Thoracic aorta (tissue), 2 donors: ENCODE results near the gene SPATA13. TPM values are rescaled to one million over a fixed set of nuclear protein-coding genes. Genes with fewer than 3 reads are reported as not detected.

ENCODE experiments used
- ATAC-seq: fragments of 150-250 bp; one replicate; pipeline ENCODE4 v1.8.0; 2017; ENCODE audit warnings: low read depth; ENCODE audit not compliant: insufficient number of reproducible peaks, low FRiP score
- DNase-seq: peaks from one replicate; pipeline ENCODE4 v3.0.0-alpha.2; 2020; ENCODE audit warnings: low spot score
- H3K27ac ChIP-seq, 2 donors: fragments of 200-600 bp; sonication (generic); 1 replicate in 1 of 2; 2 replicates in 1 of 2; pipeline ENCODE4 v1.5.1; 2016; ENCODE audit warnings: mild to moderate bottlenecking in 2 of 2, moderate library complexity in 2 of 2
- H3K27me3 ChIP-seq: fragments of 200-600 bp; sonication (generic); replicated peaks from 2 replicates; pipeline ENCODE4 v1.6.0; 2016; ENCODE audit warnings: mild to moderate bottlenecking; ENCODE audit not compliant: insufficient read depth
- H3K36me3 ChIP-seq: fragments of 200-600 bp; sonication (generic); one replicate; pipeline ENCODE4 v1.5.1; 2016
- H3K4me1 ChIP-seq, 2 donors: fragments of 200-600 bp; sonication (generic); 1 replicate in 1 of 2; 2 replicates in 1 of 2; pipeline versions ENCODE4 v1.5.1 to v1.6.0; 2016; ENCODE audit warnings: low read depth in 2 of 2, mild to moderate bottlenecking in 1 of 2; ENCODE audit not compliant: control insufficient read depth in 1 of 2
- H3K4me3 ChIP-seq: fragments of 200-600 bp; sonication (generic); 2 replicates; pipeline ENCODE4 v1.5.1; 2016; ENCODE audit warnings: mild to moderate bottlenecking
- H3K9me3 ChIP-seq: fragments of 200-600 bp; sonication (generic); 2 replicates; pipeline ENCODE4 v1.5.1; 2016
- CTCF ChIP-seq: fragments of 200-600 bp; sonication (generic); IDR thresholded peaks from one replicate; pipeline ENCODE4 v1.5.1; 2019; ENCODE audit warnings: antibody characterized with exemption
- total RNA-seq, 2 donors: library from RNA; depleted of rRNA; stranded (reverse); fragments of >200 nt; gene quantifications; one replicate each; pipeline versions ENCODE4 v1.1.0 to v1.2.3, GENCODE V29; 2016

SPATA13 gene
- total RNA-seq, 2 donors from 2014 or later = 14.5 to 33.4 TPM

- no peak for TF ChIP-seq CTCF
- ATAC-seq (no peak), DNase-seq (no peak)
- H3K4me1 ChIP-seq = no peaks in the 10 kb centered on the region
- no peak overlapping the region for H3K27ac ChIP-seq
- H3K9me3 ChIP-seq = no peaks in the 10 kb centered on the region
- H3K27me3 ChIP-seq = no peaks in the 10 kb centered on the region
- H3K36me3 ChIP-seq = no peaks in the 10 kb centered on the region
- no peak overlapping the region for H3K4me3 ChIP-seq
Measured at GRCh38 chr13:24133021-24133795, 27.3 kb upstream of the SPATA13 start.

- no peak overlapping the region for H3K4me3 ChIP-seq
- DNase-seq (no peak), ATAC-seq (no peak)
- no peaks in the 10 kb centered on the region for H3K4me1 ChIP-seq
- H3K27ac ChIP-seq = no peak overlapping the region
- no peak for TF ChIP-seq CTCF
- H3K36me3 ChIP-seq = no peaks in the 10 kb centered on the region
- no peaks in the 10 kb centered on the region for H3K27me3 ChIP-seq
- H3K9me3 ChIP-seq = no peaks in the 10 kb centered on the region
Measured at GRCh38 chr13:24134231-24134630, 26.3 kb upstream of the SPATA13 start.

- DNase-seq (no peak), ATAC-seq (no peak)
- Histone ChIP-seq H3K27ac (no peak overlapping the region), H3K36me3 (no peaks in the 10 kb centered on the region), H3K27me3 (no peaks in the 10 kb centered on the region), H3K4me3 (no peak overlapping the region), H3K4me1 (no peaks in the 10 kb centered on the region), H3K9me3 (no peaks in the 10 kb centered on the region)
- TF ChIP-seq CTCF = no peak
Measured at GRCh38 chr13:24134757-24135156, 25.8 kb upstream of the SPATA13 start.

- Histone ChIP-seq H3K27me3 (no peaks in the 10 kb centered on the region), H3K4me1 (no peaks in the 10 kb centered on the region), H3K27ac (no peak overlapping the region), H3K4me3 (no peak overlapping the region), H3K36me3 (no peaks in the 10 kb centered on the region), H3K9me3 (no peaks in the 10 kb centered on the region)
- ATAC-seq = no peak
- no peak for DNase-seq
- TF ChIP-seq CTCF = no peak
Measured at GRCh38 chr13:24135674-24136300, 24.7 kb upstream of the SPATA13 start.

- no peak overlapping the region for H3K4me3 ChIP-seq
- no peaks in the 10 kb centered on the region for H3K4me1 ChIP-seq
- ATAC-seq (no peak), DNase-seq (no peak)
- H3K27me3 ChIP-seq = no peaks in the 10 kb centered on the region
- H3K9me3 ChIP-seq = no peaks in the 10 kb centered on the region
- no peaks in the 10 kb centered on the region for H3K36me3 ChIP-seq
- H3K27ac ChIP-seq = no peak overlapping the region
- no peak for TF ChIP-seq CTCF
Measured at GRCh38 chr13:24138911-24139310, 21.6 kb upstream of the SPATA13 start.
